ENCODE results near the gene C10orf143.

Gene C10orf143

DNA sequence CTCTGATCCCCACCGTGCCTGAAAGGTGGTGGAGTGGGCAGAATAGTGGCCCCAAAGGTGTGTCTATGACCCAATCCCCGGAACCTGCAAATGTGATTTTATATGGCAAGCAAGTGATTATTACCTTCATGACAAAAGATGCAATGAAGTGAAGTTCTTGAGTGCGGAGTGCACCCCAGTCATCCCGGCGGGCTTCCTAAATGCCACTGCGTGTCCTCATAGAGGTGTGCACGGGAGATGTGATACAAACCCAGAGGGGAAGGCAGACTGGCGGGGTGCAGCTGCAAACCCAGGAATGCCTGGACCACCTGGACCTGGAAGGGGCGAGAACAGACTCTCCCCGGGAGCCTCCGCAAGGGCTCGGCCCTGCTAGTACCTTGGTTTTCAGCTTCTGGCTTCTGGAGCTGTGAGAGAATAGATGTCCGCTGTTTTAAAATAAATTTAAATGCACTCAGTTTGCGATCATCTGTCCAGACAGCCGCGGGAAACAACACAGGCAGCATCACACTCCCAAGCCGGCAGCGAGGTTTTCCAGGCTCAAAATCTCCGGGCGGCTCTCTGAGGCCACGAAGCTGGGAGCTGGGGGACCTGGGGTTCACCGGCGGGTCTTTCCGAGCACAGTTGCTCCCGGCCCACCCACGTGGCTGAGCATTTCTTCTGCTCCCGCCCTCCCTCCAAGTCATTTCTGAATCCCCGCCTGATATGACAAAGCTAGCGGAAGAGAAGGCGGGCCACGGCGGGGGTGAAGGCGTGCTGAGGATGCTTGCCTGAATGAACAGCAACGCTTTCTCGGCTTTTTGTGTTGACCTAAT, 96.2 kb downstream of the C10orf143 start:
- Histone ChIP-seq H3K9ac (no peak overlapping the region), H3K4me2 (no peak overlapping the region), H3K36me3 (no peaks in the 10 kb centered on the region), H3K27me3 (no peaks in the 10 kb centered on the region), H4K20me1 (no peaks in the 10 kb centered on the region), H3K27ac (no peak overlapping the region), H3K4me3 (no peak overlapping the region), H3K9me3 (peaks cover 4% of the 10 kb centered on the region; the same call in 1 of the 2 replicates), H3K4me1 (peaks cover 21% of the 10 kb centered on the region)
- TF ChIP-seq Cebpa-rat (IDR thresholded peaks at IDR 0.05), result no peak
